GM15510 (cell line): ENCODE data around the gene HGS.

Experiments
- POLR2A ChIP-seq: IDR thresholded peaks from 3 replicates; pipeline ENCODE4 v1.6.1; 2011; ENCODE audit warnings: borderline replicate concordance; ENCODE audit not compliant: insufficient read length; ENCODE audit errors: extremely low read depth

Gene HGS

DNA sequence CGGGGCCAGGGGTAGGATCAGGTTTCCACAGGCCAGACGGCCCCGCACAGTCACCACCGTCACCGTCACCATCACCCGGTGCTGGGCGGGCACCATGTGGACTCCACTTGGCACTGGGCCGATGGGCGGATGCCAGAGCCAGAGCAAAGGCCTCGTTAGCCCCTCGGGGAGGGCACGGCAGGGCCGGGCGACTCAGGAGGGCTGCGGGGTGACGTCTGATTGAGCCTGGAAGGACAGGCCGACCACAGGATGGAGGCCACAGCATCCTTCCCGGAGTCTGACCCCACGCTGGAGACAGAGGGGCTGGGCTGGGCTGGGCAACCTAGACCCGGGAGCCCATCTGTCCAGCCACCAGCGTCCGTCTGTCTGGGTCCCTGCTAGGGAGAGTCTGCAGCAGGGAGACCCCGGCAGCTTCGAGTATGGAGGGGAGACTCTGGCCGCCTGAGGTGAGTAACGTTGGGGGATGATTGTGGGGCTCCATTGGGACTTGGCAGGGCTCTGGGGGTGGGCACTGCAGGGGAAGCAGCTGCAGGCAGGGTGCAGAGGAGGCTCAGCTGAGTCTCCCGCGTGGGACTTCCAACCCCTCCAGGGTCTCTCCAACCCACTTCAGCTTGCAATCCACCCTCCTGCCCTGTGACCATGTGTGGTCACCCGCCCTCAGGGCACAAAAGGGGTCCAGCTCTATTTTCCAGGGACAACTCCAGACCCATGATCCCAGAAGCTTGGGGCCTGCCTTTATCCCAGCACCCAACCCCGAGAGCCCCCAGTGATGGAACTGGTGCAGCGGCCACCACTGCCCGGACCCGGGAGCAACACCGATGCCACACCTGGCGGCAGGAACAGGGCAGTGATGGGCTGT lies 50.8 kb downstream of the HGS start:
- TF ChIP-seq POLR2A = no peak

DNA sequence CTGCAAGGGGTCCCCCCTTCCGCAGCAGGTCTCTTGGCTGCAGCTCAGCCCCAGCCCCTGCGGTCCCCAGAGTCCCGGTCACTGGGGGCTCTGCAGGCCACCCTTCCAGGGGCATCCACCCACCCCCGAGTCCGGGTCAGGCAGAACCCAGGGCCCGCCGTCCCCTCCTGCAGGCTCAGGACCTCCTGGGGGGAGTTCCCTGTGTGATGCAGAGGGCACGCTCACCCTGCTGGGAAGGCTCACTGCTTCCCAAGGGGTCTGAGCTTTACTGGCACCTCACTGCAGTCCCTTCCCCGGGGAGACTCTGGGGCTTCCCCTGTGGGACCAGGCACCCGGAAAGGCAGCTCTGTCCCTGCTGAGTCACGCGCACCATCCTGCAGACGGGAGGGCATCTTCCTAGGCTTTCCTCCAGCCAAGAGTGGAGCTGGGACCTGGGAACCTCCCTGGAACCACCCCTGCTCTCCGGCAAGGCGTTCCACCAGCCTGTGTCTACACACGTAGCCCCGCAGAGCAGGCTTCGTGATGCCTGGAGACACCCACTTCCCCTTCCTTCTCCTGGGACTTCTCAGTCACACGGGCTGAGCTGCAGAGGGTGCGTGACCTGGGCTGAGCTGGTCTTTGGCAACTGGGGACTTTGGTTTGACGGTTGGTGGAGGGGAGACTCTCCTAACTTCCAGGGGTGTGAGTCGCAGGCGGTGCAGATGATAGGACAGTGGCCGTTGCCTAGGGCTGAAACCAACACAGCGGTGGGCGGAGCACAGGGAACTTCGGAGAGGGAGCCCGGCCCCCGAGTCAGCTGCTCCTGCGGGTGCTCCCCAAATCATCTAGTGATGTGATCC lies 51.7 kb downstream of the HGS start:
- TF ChIP-seq POLR2A = no peak

DNA sequence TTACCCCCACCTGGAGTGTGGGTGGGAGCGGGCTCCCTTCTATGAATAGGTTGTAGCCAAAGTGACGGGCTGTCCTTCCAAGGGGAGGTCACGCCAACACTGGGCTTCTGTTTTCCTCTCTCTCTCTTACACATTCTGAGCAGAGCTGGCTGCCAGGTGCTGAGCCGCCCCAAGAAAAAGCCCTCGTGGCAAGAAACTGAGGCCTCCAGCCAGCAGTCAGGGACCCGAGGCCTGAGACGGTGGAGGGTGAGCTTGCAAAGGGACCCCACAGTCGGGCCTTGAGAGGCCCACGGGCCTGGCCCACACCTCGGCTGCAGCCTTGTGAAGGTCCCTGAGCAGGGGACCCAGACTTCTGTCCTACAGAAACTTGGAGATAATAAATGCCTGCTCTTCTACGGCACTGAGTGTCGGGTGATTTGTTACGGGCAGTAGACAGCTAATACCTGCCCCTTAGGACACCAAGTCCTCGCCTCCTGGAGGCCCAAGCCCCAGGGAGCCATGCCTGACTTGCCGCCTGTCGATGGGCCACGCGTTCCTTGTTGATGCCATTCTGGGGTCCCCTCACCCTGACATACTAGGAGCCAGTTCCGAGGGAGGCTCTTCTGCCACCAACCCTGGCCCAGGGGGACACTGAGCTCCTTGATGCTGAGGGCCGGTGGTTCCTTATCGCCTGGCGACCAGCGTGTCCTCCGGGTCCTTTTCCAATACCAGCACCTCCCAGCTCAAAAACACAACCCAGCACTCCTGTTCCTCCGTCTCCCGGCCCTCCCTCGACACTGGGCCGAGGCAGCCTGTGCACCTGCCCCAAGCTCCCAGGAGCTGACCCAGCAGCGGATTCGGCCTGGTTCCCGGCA lies 54.4 kb downstream of the HGS start:
- TF ChIP-seq POLR2A = no peak

DNA sequence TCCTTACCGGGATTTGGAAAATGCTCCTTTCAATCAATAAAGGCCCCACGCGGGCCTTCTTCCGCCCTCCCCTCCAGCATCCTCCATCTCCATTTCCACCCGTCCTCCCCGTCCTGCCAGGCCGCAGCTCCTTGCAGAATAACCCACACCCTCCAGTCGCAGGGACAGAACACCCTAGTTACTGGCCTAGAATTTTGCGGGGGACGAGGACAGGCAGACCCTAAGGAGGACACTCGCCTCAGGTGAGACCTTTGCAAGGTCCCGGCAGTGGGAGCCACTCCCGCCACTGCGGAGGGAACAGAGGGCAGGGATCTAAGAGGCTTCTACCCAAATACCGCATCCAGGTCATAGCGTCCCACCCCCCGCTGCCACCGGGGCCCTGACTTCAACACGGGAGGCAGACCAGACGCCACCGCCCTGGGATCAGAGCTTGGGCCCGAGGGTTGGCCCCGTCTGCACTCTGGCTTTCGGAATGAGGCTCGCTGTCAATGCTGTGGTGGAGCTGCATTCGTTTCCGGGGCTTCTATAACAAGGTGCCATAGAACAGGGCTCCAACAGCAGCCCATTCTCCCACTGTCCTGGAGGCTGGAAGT lies 55.1 kb downstream of the HGS start:
- TF ChIP-seq POLR2A = no peak

DNA sequence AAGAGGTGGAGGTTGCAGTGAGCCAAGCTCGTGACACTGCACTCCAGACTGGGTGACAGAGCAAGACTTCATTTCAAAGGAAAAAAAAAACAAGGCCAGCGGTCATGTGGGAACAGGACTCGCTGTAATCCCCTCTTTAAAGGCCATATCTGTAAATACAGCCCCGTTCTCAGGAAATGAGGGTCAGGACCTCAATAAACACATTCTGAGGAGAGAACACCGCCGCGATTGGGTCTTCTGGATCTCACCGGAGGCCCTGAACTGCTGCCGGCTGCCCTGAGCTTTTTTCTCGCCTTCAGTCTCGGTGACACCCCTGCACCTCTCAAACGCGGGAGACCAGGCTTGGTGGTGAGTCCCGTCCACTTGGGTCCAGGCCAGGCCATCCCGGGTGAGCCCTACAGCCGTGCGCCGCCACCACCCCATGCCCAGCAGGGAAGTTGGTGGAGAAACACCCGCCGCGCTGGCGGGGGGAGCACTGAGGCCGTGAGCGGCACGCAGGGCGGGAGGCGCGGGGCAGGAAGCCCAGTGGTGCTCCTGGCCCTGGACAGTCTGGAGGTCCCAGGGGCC lies 56.7 kb downstream of the HGS start:
- TF ChIP-seq POLR2A = no peak

DNA sequence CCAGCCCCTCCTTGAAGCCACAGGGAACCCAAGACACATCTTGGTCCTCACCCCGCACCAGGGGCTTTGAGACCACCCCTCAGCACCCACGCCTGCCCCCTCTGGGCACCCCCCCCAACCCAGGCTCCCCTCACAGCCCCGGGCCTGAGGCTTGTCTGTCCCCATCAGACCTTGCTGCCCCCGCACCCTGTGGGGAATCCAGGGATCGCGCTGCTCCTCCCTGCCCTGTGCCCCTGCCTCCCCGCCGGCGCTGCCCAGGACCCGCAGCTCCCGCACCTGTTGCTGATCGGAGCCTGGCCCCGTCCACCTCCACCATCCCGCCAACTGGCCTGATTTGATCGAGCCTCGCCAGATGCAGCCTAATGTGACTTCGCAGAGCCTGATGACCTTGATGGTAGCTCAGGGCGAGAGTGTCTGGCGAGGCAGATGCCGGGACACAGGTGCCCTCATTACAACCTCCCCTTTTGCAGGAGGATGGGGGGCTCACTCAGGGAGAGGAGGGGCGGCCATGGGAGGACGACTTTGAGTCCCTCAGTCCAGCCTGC lies 57.3 kb downstream of the HGS start:
- no peak for TF ChIP-seq POLR2A

DNA sequence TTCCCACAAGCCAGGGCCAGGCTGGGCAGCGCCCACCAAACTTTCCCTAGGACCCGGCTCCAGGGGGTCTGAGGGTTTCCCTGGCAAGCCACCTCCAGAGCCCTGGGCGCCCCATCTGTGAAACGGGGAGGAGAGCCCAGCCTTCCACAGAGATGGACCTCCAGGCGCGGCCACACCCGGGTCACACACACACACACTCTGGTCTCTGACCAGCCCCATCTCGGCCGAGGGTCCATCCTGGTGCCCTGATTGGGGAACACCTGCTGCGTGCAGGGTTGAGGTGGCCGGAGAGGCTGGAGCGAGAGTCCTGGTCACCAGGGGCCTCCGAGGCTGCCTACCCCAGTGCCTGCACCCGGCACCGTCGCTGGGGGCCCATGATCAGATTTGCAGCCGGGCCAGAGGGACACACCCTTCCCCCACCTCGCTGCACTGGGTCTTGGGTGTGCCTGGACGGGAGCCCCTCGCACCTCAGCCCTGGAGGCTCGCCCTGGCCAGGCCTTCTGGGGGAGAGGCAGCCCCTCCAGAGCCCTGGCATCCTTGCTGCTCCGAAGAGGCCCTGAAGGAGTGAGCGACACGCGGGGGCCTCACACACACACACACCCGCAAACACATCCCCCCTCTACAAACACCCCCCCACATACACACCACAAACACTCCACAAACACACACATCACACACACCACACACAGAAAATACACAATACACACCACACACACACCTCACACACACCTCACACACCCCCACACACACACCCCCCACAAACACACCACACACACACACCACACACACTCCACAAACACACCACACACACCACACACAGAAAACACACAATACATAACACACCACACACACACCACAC lies 58.0 kb downstream of the HGS start:
- TF ChIP-seq POLR2A = no peak
